Measurements from ENCODE around the gene RGCC.
"Not testable (repeated sequence)": the region's sequence is repeated elsewhere in the genome, so short reads cannot be mapped to it uniquely, and the experiment has no call there.

RGCC gene

DNA sequence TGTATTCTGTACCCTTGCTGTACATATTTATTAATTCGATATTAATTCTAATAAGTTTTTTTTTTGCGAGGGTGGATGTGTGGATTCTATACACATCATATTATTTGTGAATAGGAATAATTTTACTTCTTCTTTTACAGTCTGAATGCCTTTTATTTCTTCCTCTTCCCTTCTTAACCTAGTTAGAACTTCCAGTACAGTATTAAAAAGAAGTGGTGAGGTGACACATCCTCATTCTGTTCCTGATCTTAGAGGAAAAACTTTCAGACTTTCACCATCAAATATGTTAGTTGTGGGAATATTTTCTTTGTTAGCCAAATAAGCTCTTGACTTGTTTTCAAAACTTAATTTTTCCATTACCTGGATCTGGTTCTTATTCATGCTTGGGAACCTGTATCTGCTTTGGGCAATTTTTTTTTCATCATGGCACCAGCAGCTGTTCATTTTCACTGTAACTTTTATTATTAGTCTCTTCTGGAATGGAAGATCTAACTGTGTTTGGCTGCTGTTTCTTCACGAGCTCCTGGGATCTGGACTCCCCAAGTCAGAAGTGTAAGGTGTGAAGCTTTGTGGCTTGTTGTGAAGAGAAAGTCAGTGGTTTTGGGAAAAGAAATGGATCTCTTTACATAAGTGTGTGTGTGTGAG lies 33.1 kb downstream of the RGCC start:
- no peak for DNase-seq (ENCODE audit: low spot score)

DNA sequence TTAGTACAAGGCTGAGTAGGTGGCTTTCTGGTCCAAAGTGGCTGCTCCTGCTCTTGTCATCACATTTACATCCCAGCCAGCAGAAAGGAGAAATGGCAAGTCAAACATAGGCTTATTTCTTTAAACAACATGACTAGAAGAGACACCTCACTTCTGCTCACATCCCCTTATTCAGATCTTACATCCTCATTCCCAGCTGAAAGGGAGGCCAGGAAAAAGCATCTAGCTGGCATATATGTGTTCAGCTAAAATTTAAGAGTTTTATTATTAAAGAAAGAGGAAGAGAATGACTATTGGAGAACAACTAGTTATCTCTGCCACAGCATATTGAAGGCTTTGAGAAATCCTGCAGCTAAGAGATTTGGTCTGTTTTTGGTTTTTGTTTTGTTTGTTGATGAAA lies 34.1 kb downstream of the RGCC start:
- DNase-seq (ENCODE audit: low spot score) = no peak

DNA sequence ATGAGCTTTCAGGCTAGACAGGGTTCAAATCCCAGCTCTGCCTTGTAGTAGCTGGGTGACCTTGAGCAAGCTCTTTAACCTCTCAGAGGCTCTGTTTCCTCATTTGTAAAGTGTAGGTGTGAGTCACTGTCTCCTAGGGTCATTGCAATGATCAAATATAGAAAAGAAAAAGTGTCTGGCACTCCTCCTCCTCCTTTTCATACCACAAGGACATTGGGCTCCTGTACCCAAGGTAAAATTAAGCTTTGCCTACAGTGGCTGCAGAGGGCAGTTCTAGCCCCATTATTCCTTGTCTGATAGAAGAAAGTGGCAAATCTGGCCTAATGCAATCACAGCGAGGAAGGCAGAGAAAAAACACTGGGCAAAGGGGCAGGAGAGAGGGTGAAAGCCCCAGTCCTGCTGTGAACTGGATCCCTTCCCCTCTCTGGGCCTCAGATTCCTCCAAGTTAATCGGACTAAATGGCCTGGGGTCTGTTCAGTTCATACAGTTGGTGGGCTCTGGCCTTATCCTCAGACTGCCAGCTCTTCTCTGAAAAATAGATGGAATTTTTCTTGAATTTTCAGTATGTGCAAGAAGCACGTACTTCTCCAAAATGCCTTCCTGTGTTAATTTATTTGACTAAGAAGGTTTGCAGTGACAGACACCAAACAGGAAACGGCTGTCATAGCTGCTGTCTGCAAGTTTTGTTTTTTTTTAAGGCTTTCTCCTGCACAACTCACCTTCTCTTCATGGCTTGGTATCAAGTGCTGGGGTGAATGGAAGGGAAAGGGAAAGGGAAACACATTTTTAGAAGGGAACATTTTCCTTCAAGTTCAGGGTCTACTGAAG lies 35.3 kb downstream of the RGCC start:
- DNase-seq (ENCODE audit: low spot score) = no peak

DNA sequence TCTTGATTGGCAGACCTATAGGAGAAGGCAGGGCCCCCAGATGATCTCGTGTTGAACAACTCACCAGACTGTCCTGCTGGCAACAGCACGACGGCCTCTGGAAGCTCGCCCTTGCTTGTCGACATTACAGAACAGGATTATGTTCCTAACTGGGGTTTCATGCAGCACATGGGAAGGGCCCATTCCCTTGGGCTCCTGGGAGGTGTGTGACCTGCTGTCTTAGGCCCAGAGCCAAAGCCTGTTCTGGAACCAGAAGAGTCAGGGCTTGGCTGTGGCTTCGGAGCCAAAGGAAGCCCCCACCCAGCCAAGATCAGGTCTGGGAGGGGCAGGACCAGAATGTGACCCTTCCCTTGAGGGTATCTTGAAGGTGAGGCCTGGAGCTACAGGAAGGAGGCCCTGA lies 36.9 kb downstream of the RGCC start:
- DNase-seq (ENCODE audit: low spot score) = no peak

DNA sequence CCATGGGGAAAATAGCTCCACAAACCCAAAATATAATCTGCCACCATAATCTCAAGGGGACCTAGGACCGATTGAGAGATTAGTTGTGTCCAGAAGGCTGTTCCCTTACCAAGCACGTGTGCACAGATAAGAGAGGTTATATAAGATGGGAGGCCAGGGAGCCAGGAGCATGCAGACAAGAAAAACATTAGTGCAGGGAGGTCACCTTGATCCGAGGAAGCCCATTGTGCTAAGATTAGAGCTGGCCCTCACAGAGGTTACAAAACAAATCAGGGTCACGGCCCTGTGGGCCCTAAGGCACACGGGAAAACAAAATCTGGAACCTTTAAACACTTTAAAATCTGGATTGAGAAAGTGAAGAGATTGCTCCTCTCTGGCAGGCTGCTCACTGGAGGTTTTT lies 37.7 kb downstream of the RGCC start:
- DNase-seq (ENCODE audit: low spot score) = no peak

DNA sequence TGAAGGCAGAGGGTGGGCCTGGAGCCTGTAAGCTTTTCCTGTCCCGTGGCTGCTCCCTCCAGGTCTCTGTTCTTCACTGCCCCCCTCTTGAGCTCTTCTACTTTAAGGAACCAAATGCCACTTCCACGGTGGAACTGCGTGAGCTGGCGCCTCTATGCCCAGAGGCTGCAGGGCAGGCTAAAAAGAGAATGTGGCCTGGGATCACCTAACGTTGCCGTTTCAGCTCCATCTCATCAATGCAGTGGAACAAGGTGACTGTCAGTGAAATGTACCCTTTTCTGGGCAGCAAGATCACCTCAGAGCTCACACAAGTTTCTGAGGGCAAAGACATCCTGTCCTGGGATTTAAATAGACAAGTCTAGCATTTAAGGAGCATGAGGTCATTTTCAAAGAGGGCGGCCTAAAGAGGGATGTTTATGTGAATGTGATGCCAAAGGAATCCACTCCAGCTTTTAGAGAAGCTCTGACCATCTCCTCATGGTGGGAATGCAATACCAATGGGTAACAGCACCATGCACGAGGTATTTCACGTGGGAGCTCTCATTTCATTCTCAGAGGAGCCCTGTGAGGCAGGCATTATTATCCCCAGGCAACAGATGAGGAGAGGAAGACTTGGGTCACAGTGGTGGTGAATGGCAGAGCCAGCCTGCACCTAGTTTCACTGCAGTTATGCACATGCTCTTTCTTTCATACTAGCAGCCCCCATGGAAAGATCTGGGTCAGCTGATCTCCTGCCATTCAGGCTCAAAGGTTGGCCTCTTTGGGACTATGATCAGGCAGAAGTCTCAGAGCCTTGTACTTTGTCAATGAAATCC lies 39.3 kb downstream of the RGCC start:
- no peak for DNase-seq (ENCODE audit: low spot score)

DNA sequence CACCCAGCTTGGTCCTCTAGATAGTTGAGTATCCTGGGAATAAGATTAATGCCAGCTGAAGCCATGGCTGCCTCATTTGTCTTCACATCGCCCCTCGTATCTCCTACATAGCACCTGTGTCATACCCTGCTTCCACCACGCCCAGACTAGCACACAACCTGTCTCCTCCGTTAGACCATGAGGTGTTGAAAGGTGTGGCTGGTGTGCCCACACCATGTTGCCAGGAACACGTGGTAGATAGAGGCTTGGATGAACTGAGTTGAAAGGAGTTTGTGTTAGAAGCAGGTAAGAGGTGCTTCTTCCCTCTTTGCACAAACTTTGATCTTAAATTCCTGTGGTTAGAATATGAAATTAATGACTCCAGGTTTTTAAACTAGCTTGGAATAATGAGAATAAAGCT lies 40.1 kb downstream of the RGCC start:
- DNase-seq (ENCODE audit: low spot score) = no peak

DNA sequence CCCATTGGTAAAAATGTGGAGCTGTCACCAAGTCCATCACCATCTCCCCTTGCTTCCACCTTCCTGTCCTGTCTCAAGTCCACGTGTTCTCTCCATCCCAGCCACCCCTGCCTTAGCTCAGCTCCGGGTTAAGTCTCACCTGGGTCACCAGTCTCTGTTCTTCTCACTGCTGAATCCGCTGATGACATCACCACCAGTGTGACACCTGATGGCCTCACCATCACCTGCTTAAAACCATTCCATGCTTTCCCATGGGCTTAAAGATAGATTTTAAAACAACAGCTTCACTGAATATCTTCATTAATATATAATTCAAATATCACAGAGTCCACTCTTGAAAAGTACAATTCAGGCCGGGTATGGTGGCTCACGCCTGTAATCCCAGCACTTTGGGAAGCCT lies 42.1 kb downstream of the RGCC start:
- no peak for DNase-seq (ENCODE audit: low spot score)

DNA sequence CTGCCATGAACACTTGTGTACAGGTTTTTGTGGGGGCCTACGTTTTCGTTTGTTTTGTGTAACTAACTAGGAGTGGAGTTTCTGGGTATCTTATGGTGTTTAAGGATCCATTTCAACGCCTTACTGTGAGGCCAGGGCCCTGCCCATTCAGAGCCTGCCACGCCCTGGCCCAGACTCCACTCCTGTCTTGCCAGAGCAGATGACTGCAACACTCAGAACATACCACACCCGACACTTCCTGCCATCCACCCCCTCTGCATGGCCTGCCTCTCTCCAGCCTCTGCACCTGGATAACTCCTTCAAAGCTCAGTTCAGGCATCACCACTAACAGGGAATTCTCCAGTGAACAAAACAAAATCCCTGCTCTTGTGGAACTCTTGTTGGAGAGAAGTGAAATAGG lies 43.2 kb downstream of the RGCC start:
- no peak for DNase-seq (ENCODE audit: low spot score)

DNA sequence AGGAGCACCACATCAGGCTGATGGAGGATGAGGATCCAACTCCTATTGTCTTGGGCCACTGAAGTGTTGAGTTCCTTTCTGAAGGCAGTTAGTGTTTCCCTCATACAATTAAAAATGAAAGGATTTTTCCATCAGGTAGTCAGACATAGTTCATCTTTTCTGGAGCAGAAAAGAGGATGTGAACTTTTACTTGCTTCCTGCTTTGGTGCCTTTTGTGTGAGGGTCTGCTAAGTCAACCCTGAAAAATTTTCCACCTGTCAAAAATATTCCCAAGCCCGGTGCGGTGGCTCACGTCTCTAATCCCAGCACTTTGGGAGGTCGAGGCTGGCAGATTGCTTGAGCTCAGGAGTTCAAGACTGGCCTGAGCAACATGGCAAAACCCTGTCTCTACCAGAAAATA lies 43.9 kb downstream of the RGCC start:
- no peak for DNase-seq (ENCODE audit: low spot score)

DNA sequence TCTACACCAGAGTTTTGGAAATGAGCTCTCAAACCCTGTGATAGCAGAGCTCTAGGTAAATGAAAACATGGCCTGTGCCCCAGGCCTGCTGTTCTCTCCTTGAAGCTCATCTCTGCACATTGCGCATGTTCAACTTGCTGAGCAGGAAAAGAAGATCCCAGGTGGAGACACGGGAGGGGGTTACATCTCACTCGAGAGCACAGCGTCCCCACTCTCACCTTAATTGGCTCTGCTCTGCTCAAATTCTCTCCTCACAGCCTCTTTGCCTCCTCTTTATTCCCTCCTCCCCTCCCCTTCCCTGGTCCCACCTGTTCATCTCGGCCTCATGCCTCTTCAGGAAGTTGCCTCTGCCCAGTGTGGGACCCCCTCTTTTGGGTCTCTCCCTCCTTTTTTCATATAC lies 44.7 kb downstream of the RGCC start:
- DNase-seq (ENCODE audit: low spot score) = no peak

DNA sequence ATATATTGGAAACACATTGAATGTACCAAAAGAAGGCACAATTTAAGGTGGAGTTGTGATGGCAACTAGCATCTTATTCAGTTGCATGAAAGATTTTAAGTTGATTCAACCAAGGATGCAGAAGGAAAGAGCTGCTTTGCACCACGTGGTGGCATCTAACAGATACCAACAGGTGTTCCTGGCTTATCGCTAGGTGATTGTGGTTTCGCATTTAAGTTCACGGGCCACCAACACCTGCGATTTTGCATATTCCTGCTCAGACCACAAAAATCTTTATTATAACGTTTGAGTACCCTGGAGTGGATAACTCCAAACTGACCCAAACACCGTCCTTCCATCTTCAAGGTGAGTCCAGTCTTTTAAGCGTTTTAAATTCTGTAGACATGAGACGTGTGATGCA lies 45.3 kb downstream of the RGCC start:
- no peak for DNase-seq (ENCODE audit: low spot score)

DNA sequence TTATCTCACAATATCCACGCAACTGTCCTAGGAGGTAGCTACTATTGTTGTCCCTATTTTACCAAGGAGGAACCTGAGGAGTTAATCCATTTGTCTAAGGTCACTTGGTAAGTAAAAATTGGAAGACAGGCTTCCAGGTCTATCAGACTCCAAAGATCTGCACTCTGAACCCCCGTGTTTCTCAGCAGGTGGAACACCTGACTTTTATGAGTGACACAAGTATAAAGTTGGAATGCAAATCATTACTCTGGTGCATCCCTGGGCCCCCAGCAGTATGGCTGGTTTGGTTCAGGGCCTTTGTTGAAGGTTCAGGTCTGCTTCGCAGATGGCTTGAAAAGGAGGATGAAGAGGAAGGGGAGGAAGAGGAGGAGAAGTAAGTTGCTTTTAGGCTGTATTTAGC lies 46.0 kb downstream of the RGCC start:
- no peak for DNase-seq (ENCODE audit: low spot score)

DNA sequence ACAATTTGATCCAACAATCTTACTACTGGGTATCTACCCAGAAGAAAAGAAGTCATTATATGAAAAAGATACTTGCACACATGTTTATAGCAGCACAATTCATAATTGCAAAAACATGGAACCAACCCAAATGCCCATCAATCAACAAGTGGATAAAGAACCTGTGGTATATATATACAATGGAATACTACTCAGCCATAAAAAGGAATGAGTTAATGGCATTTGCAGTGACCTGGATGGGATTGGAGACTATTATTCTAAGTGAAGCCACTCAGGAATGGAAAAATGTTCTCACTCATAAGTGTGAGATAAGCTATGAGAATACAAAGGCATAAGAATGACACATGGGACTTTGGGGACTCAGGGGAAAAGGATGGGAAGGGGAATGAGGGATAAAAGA lies 47.3 kb downstream of the RGCC start:
- DNase-seq (ENCODE audit: low spot score) = not testable (repeated sequence)

DNA sequence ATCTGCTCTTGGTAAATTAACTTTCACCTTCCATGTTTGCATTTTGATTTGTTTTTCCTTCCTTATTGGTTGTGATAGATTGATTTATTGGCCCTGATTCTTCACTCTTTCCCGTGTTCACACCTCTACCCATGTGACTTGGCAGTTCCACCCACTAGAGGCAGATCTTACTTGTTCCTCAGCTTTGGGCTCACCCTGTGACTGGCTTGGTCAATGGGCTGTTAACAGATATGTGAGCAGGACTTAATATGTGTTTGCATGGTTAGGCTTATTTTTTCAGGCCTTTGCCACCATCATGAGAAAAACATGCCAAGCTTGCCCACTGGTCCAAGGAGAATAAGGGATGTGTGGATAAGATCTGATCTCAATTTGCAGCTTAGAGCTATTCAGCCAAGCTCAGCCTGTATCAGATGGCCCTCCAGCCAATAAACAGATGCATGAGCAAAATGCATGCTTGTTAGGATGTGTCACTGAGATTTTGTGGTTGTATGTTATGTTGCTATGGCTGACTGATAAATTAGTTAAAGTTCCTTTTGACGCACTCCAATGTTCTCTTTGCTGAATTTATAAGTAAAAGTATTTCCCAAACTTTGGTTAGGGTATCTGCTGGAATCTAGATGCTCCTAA lies 48.0 kb downstream of the RGCC start:
- no peak for DNase-seq (ENCODE audit: low spot score)

DNA sequence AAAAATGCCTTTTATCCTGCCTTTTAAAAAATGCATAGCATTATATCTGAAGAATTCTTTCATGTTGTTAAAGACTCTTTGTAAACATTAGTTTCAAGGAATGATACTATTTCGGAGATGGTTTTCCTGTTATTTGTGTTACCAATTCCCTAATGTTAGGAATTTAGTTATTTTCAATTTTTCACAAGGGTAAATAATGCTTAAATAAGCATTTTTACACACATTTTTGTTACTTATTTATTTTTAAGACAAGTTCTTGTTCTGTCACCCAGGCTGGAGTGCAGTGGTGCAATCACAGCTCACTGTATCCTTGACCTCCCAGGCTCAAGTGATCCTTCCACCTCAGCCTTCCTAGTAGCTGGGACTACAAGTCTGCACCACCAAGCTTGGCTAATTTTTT lies 49.0 kb downstream of the RGCC start:
- DNase-seq (ENCODE audit: low spot score) = no peak

DNA sequence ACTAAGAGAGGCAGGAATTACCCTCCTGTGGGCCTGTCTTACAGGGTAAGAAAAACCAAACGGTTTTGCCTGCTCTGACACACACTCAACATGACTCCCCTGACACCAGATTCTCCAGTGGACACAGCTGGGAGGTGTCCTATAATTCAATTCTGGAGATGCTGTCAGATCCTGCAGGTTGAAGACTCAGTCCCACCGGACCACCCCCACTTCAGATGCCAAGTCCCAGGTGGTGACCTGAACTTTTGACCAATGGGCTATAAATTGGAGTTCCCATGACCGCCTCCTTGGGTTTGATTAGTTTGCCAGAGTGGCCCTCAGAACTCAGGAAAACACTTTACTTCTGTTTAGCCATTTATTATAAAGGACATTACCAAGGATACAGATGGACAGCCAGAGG lies 52.6 kb downstream of the RGCC start:
- no peak for DNase-seq (ENCODE audit: low spot score)

DNA sequence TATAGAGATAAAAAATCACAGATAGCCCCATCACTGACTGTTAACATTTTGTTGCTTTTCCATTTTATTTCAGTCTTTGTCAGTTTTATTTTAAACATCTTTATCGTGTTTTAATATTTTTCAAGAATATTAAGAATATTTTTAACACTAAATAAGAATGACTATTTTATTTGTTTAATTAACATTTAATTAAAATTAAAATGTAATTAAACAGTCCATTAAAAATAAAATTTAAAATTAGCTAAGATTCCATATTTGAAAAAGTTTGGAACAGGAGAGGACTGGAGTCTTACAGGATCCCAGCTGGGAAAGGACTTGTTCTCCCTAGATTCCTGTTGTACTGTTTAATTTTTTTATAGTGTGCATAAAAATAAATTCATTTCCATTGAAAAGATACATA lies 54.5 kb downstream of the RGCC start:
- no peak for DNase-seq (ENCODE audit: low spot score)

DNA sequence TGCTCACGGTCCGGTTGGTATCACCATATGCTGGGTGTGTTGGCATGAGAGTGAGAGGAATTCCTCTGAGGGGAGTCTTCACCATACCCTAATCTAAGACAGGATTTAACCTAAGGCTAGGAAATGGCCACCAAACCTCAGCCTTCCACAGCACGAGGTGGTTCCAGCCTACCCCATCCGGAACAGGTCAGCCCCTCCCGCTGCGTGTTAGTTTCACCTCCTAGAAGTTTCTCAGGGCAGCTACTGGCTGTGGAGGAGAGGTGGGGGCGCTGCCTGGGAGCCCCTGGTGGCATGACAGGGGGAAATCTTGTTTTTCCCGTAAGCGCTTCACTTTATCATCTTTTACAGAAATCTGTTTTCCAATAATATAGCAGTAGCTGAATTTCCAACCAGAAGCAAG lies 55.1 kb downstream of the RGCC start:
- no peak for DNase-seq (ENCODE audit: low spot score)

DNA sequence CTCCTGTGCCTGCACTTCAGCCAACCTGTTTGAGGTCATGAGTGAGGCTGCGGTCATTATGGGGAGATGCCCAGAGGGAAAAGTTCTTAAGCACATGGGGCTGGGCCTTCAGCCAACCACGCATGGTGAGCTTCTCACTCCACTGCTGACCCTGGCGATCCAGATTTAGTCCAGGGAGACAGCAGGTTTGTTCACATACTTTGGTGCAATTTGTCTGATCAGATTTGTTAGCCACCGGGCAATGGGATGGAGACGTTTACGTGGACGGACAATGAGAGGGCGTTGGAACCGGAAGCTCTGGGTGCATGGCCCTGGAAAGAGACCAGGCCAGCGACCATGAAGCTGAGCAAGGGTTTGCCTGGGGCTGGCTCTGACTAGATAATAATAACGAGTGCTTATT lies 56.2 kb downstream of the RGCC start:
- DNase-seq (ENCODE audit: low spot score) = no peak

DNA sequence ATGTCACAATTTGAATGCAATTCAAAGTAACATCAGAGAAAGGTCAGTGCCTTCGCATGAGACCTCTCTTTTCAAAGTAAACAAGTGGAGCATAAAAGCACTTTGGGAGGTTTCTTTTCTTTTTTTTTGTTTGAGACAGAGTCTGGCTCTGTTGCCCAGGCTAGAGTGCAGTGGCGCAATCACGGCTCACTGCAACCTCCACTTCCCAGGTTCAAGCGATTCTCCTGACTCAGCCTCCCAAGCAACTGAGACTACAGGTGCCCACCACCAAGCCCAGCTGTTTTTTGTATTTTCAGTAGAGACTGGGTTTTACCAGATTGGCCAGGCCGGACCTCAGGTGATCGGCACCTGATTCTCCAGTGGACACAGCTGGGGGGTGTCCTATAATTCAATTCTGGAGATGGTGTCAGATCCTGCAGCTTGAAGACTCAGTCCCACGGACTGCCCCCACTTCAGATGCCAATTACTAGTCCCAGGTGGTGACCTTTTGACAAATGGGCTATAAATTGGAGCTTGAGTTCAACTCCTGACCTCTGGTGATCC lies 57.6 kb downstream of the RGCC start:
- DNase-seq (ENCODE audit: low spot score) = no peak

DNA sequence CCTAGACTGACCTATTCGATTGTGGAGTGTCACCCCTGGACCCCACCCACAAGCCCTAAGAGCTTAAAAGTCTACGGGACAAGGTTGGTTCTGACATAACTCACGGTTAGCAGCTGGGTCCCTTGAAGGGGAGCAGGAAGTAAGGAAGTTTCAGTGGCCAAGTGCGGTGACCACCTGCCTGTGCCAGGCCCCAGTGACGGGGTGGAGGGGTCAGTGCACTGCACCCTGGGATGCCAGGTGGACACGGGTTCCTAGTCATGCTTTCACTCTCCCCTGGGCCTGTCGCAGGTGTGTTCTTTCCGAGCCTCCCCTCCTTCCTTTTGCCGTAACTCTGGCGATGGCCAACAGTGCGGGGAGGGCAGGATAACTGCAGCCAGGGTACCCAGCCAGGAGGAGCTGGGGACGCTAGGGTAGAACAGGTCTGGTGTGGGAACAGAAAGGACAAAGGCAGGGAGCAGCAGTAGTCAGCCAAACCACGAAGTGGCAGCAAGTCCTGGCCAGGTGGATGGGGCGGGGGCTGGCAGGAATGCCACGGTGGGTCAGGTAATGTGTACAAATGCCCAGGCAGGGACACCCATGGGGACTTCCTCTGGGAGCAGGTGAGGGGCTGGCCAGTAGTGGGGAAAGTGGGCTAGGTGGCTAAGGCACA lies 58.3 kb downstream of the RGCC start:
- DNase-seq (ENCODE audit: low spot score) = no peak

Data from left forelimb (tissue), 1 donor.